Neural progenitor cell (in vitro differentiated cells): ENCODE measurements around the gene CLDN18.

ENCODE experiments used
- CTCF ChIP-seq: fragments of 200-600 bp; sonication (generic); IDR thresholded peaks from 2 replicates; pipeline ENCODE4 v1.5.1; 2017; ENCODE audit warnings: antibody characterized with exemption, mild to moderate bottlenecking
- EZH2 ChIP-seq: fragments of 200-600 bp; sonication (generic); IDR thresholded peaks from 2 replicates; pipeline ENCODE4 v1.6.1; 2017; ENCODE audit warnings: antibody characterized with exemption, mild to moderate bottlenecking, moderate library complexity

GRCh38 chr3:138019281-138020069 is 9.5 kb downstream of the CLDN18 start:
- TF ChIP-seq EZH2 (no peak), CTCF (no peak)
